Type B pancreatic cell (in vitro differentiated cells): ENCODE measurements around the gene ATP10D. TPM values are rescaled to one million over a fixed set of nuclear protein-coding genes. Genes with fewer than 3 reads are reported as not detected.

Experiments
- DNase-seq: peaks from one replicate; pipeline ENCODE4 v3.0.0; 2021; ENCODE audit warnings: mixed read lengths; ENCODE audit not compliant: unreplicated experiment; ENCODE audit errors: extremely low spot score
- H3K27ac Mint-ChIP-seq: 2 replicates; pipeline ENCODE4 v1.8.0; 2021; ENCODE audit warnings: mild to moderate bottlenecking, mixed read lengths
- H3K27me3 Mint-ChIP-seq: 2 replicates; pipeline ENCODE4 v1.8.0; 2021; ENCODE audit warnings: mixed read lengths
- H3K36me3 Mint-ChIP-seq: 2 replicates; pipeline ENCODE4 v1.8.0; 2021; ENCODE audit warnings: mixed read lengths
- H3K4me1 Mint-ChIP-seq: one replicate; pipeline ENCODE4 v1.8.0; 2021; ENCODE audit warnings: mixed read lengths; ENCODE audit not compliant: unreplicated experiment
- H3K4me3 Mint-ChIP-seq: 2 replicates; pipeline ENCODE4 v1.8.0; 2021; ENCODE audit warnings: mild to moderate bottlenecking, mixed read lengths
- H3K9me3 Mint-ChIP-seq: 2 replicates; pipeline ENCODE4 v1.8.0; 2021; ENCODE audit warnings: mixed read lengths
- CTCF ChIP-seq: fragments of 200-600 bp; sonication (generic); conservative IDR thresholded peaks from 2 replicates; pipeline ENCODE4 v1.5.0; 2021; ENCODE audit warnings: antibody characterized with exemption, mild to moderate bottlenecking
- total RNA-seq: library from RNA; stranded (reverse); gene quantifications from 2 replicates; pipeline ENCODE4 v1.2.1, GENCODE V29; 2021; ENCODE audit warnings: low replicate concordance

Gene ATP10D
- total RNA-seq, 1 donor from 2014 or later, result 33.5 TPM

GRCh38 chr4:47499700-47500099 lies 14.6 kb downstream of the ATP10D start:
- Mint-ChIP-seq H3K27ac (no peak overlapping the region), H3K4me1 (no peaks in the 10 kb centered on the region), H3K9me3 (no peaks in the 10 kb centered on the region), H3K36me3 (peaks cover 3% of the 10 kb centered on the region), H3K27me3 (no peaks in the 10 kb centered on the region), H3K4me3 (no peak overlapping the region)
- DNase-seq, result no peak
- no peak for TF ChIP-seq CTCF

GRCh38 chr4:47500776-47501175 lies 15.7 kb downstream of the ATP10D start:
- no peaks in the 10 kb centered on the region for H3K4me1 Mint-ChIP-seq
- TF ChIP-seq CTCF, result no peak
- no peak for DNase-seq
- H3K27ac Mint-ChIP-seq, result no peak overlapping the region
- H3K9me3 Mint-ChIP-seq, result no peaks in the 10 kb centered on the region
- H3K4me3 Mint-ChIP-seq, result no peak overlapping the region
- H3K27me3 Mint-ChIP-seq, result no peaks in the 10 kb centered on the region
- peaks cover 3% of the 10 kb centered on the region for H3K36me3 Mint-ChIP-seq

- H3K9me3 Mint-ChIP-seq, result no peaks in the 10 kb centered on the region
- no peaks in the 10 kb centered on the region for H3K36me3 Mint-ChIP-seq
Measured at GRCh38 chr4:47505147-47505546, 20.1 kb downstream of the ATP10D start.

GRCh38 chr4:47505666-47506065 lies 20.6 kb downstream of the ATP10D start:
- peaks cover 6% of the 10 kb centered on the region for H3K4me1 Mint-ChIP-seq
- DNase-seq, result no peak
- H3K36me3 Mint-ChIP-seq, result no peaks in the 10 kb centered on the region
- H3K4me3 Mint-ChIP-seq, result no peak overlapping the region
- no peaks in the 10 kb centered on the region for H3K9me3 Mint-ChIP-seq
- H3K27me3 Mint-ChIP-seq, result no peaks in the 10 kb centered on the region
- no peak for TF ChIP-seq CTCF
- H3K27ac Mint-ChIP-seq, result no peak overlapping the region

More at GRCh38 chr4:47505147-47505546, 20.1 kb downstream of the ATP10D start:
- peaks cover under 1% of the 10 kb centered on the region for H3K4me1 Mint-ChIP-seq
- DNase-seq, result no peak
- no peak overlapping the region for H3K4me3 Mint-ChIP-seq
- H3K27ac Mint-ChIP-seq, result no peak overlapping the region
- H3K27me3 Mint-ChIP-seq, result no peaks in the 10 kb centered on the region
- no peak for TF ChIP-seq CTCF

GRCh38 chr4:47510506-47511143 lies 25.6 kb downstream of the ATP10D start:
- H3K27me3 Mint-ChIP-seq, result no peaks in the 10 kb centered on the region
- peak; percentile 42 for TF ChIP-seq CTCF
- peaks cover 25% of the 10 kb centered on the region for H3K36me3 Mint-ChIP-seq
- H3K9me3 Mint-ChIP-seq, result no peaks in the 10 kb centered on the region
- H3K4me3 Mint-ChIP-seq, result no peak overlapping the region
- no peak for DNase-seq
- H3K27ac Mint-ChIP-seq, result no peak overlapping the region
- peaks cover 19% of the 10 kb centered on the region for H3K4me1 Mint-ChIP-seq
